HG02884 (cell line): ENCODE results near the gene STRA8.
A peak's percentile ranks its signal among the peaks of the same experiment; 100 is the strongest.
"Not testable (repeated sequence)": the region's sequence is repeated elsewhere in the genome, so short reads cannot be mapped to it uniquely, and the experiment has no call there.

Source experiments
- ATAC-seq: cut with Tn5 transposase; IDR thresholded peaks from one replicate; pipeline ENCODE4 v1.9.1; 2021; ENCODE audit warnings: mild to moderate bottlenecking, moderate library complexity; ENCODE audit not compliant: unreplicated experiment

Gene STRA8

DNA sequence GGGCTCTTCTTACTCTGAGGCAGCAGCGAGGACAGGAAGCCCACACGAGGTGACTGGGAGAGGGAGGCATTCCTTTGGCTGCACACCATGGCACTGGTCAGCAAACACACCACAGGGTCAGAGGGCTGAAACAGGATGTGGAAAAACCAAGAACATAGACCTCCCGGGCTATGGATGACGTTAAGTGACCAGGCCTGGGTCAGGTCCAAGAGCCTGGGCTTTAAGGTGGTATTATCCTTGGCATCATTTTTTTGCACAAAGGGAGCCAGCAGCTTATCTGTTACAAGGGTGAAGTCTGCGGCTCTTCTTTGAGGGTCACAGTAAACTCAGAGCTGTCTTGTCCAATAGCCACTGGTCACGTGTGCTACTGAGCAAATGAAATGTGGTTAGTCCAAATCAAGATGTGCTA is 29.3 kb upstream of the STRA8 start:
- ATAC-seq, result no peak

DNA sequence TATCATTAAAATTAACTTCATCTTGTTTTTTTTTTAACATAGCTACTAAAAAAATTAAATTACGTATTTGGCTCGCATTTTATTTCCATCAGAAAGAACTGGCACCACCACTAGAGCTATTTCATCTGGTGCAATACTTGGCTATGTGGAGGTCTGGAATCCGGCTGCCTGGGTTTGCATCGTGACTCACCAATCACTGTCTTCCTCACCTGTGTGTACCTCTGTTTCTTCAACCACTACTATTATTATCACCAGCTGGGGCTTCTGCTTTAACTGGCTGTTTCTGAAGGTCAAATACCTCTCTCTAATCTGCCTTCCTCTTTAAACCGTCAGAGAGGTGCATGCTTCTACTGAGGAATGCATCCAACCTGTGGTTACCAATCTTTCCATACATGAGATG is 28.8 kb upstream of the STRA8 start:
- no peak for ATAC-seq

DNA sequence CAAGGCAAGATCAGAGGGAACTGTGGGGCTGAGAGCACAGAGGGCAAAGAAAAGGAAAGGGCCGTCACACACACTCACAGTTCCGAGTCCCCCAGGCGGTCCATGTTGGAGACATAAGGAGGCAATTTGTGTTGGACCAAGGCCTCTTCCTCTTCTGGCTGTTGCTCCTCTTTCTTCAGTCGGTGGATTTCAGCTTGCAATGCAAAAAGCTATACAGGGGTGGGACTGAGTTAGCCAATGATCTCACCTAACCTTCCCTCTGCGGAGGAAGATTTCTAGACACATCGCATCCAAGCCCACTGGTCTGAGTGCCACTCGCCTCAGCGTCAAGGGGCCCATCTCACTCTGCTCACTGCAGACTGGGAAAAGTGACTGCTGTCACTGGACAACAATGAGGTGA is 27.8 kb upstream of the STRA8 start:
- ATAC-seq, result no peak

DNA sequence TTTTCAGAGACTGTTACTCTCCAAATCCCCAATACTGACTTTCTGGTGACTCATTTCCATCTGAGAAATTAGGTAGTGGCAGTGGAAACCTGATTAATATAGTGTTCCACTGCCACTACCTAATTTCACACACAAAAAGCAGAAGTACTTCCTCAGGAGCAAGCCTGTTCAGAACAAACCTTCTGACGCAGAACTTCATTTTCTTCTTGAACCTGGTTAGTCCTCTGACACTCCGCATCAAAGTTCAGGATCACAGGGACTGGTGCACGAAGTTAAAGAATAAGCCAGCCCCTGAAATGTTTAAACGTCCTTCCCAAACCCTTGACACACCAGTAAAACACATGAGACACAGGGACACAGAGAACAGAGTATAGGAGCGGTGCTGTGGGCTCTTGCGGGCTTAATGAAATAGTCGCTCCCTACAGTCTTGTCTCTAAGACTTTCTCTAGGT is 26.7 kb upstream of the STRA8 start:
- ATAC-seq, result peak; percentile 34

DNA sequence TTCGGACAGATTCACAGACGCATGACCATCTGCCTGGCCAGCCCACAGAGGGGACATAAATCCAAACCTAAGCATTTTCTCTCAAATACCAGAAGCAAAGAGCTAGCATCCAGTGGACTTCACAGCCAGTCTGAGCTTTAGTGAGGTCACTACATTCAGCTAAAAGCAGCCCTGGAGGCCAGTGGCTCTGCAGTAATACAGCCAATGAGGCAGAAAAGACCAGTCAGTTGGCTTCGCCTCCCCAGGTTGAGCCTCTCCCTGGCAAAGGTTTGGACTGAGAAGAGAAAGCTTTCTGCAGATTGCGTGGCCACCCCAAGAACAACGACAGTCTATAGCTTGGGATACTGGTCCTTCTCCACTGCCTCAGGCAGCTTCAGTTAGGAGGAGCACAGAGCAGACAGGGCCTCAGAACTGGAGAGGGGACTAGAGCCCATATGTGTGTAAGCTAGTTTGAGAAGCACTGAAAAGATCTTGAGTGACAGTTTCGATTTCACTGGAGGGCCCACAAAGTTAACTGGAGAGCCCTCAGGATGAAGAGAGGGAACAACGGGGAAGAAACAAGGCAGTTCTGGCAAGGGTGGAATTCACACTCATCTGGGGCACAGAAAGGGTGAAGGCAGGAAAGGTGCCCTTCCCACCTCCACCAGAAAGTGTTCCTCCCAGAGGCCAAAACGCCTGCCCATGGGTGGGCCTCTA is 26.1 kb upstream of the STRA8 start:
- ATAC-seq, result no peak

DNA sequence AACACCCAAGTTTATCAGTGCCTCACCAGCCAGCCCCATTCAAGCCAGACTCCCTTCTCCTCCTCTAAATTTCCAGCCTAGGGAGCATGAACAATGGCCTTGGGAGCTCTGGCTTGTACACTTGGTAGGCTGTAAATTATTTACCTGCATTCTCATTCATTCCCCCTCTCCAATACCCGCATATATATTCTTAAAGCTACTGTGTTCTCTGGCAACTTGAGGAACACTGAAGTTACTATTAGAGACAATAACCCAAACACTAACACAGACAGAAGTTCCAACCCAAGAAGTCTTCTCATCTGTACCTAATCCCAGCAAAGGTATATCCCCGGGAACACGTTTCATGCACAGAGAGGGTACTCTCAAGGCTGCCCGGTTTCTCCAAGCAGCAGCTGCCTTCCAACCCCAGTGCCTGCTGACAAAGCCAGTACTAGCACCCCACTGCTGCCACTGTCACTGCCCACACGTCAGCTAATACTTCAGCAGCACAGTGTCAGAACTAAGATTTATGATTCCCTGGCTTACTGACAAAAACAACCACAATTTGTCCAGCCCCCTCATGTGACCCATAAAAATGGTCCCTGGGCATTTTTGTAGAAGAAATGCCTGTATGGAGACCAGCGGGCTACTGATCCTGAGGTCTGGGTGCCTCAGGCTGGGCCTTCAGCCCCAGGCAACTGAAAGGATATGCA is 25.4 kb upstream of the STRA8 start:
- no peak for ATAC-seq

DNA sequence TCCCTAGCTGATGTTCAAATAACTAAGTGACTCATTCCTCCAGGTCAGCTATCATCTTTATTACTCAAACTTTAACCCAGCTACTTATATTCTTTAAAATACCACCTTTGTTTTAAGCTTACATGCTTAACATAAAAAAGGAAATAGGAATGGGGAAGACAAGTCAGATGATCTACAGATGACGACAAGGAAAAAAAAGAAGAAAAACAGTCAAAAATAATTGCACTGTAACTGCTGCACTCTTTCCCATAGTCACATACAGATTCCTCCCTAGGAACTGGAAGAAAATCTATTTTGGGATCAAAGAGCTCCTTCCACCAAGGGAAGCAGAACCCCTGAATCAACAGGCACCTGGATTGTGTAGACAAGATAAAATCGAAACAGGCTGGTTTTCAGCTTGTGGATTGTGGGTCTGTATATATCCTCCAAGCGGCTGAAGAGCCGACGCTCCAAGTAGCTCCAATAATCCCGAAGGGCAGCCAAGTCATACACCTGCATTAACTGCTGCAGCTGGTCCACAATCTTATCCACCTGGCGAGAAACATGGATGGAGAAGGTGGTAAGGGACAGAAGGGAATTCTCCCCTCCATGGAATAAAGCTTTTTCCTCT is 24.3 kb upstream of the STRA8 start:
- ATAC-seq, result no peak

DNA sequence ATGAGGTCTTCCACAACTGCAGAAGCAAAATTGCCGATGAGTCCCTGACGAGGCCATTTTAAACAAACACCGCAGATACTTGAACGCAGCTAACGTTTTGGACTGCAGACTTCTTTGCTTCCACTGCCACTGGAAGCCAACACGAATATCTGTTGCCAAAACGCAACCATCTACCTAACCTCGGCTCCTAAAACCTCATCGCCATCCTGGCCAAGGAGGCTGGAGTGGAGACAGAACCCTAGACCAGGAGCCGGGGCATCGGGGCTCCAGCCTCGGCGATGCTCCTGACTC is 22.8 kb upstream of the STRA8 start:
- no peak for ATAC-seq

DNA sequence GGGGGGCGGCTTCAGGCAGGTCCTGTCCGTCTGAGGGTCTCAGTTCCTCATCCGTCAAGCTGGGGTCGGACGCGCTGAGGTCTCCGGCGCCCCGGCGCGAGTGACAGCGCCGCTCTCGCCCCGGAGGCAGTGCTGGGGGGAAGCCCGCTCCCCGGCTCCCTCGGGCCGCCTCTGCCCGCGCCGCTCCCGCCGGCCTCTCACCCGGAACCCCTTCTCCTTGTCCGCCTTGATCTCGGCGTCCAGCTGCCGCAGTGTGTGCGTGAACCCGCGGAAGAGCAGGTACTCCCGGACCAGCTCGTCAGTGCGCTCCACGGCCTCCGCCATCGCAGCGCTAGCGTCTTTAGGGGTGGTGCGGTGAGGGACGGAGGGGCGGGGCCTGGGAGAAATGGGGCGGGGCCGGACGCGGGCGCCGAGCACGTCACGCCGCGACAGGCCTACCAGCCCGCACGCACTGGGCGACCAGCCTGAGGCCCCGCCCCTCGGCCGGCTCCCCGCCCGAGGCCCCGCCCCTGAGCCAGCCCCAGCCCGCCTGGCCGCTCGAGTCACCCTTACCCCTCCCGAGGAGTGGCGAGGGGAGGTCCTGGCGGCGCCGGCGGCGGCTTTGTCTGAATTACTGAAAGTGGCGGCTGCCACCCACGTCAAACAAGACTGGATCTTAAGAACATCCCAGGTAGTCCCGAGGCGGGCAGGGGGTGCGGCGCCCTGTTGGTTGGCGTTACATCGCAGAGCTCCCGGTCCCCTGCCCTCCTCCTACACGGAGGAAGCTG is 22.3 kb upstream of the STRA8 start, which contains the start of gene WDR91:
TSS of gene WDR91 (minus strand) at position 348 of the 767 bp plus-strand sequence. CDS start at position 324, 24 bp downstream.
- peak; percentile 80 for ATAC-seq

DNA sequence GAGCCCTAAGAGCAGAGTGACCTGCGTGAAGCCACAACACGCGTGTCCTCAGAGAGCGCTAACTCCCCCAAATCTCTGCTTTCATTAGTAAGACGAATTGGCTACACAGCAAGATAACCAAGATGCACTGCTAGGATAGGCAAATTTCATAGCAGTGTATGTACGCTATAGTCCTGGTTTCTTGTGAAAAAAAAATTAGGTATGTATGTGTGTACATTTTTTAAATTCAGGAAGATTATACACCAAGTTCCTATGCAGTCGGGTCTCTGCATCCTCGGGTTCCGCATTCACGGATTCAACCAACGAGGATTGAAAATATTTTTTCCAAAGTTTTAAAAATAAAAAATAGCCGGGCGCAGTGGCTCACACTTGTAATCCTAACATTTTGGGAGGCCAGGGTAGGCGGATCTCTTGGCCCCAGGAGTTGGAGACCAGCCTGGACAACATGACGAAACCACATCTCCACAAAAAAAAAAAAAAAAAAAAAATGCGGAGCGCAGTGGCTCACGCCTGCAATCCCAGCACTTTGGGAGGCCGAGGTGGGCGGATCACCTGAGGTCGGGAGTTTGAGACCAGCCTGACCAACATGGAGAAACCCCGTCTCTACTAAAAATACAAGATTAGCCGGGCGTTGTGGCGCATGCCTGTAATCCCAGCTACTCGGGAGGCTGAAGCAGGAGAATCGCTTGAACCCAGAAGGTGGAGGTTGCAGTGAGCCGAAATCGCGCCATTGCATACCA is 21.5 kb upstream of the STRA8 start:
- ATAC-seq, result not testable (repeated sequence)

DNA sequence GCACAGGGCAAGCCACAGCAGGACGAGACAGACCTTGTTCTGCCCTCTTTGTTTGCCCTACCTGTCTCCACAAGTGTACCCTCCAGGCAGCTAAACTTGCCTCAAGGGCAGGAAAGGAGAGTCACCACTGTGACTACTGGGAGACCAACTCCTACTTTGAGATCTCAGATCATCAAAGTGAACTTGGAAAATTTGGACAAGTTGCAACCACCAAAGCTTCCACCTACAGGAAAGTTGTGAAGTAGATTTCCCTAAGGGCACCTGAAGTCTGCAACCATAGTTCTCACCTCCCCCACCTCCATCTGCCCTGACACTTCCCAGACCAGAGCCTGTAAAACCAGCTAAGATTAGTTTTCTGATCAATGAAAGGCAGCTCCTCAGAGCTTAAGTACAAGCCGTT is 19.8 kb upstream of the STRA8 start:
- ATAC-seq, result no peak

DNA sequence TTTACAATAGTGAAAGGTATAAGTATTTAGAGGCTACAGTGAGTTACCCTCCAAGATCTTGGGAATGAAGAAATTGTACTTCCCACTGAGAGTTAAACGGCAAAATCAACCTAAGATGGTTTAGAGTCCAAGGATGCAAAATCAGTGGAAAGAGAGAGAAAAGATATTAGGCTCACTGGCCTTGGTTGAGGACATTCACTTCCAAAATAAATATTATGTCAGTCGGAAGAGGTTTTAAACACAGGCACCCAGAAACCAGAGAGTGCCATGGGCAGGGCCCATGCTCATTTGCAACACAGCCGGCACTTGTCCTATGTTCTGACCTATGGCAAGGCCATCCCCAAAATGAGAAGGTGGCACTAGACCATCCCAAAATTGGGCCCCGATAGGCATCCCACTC is 18.5 kb upstream of the STRA8 start:
- no peak for ATAC-seq

DNA sequence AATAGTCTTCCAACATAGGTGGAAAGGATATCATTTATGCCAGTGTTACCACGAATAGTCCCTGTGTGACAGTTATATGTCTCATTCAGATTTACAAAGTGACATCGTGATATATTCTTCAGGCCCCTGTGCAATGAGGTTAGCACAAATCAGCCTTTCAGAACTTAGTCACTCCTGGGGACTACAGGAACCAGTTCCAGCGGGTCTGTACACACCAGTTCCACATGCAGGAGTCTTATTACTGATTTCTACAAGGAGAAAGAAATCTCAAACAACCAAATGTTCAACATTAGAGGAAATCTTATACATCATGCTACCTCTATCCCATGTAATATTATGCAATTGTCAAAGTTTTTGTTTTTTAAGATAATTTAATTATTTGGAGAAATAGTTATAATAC is 17.9 kb upstream of the STRA8 start:
- no peak for ATAC-seq

DNA sequence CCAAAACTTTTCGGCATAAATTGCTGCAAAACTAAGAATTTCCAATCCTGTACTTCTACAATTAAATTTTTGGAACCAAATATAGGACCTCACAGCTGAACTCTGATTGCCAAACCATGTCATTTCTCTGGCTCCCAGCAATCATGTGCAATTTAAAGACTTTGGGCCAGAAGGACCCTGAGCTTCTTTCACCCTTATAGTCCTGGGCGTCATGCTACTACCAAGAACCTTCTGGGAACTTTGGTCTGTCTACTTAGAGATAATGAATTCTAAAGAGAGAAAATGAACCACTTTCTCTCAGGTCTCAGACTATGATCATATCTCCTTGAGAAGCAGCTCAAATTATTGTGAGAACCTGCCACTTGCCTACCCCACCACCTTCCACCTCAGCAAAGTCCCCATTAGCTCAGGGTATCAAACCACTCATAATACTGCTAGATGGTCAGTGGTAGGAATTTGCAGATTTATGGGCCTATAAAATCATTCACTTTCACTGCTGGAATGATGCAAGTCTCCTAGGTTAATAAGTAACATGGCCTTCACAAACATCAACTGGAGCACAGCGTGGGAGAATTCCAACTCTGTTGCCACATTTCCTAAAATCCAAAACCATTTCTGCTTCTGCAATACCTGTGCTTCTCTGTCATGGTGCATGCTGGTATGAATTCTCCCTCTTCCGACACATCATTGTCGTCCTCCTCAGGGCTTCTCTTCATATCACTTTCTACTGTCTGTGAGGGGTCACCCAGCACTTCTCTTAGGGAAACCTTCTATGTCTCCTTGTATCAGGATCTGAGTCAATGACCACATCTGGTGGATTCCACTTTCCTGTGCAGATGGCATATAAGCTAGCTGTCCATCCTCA is 15.8 kb upstream of the STRA8 start:
- ATAC-seq, result no peak

DNA sequence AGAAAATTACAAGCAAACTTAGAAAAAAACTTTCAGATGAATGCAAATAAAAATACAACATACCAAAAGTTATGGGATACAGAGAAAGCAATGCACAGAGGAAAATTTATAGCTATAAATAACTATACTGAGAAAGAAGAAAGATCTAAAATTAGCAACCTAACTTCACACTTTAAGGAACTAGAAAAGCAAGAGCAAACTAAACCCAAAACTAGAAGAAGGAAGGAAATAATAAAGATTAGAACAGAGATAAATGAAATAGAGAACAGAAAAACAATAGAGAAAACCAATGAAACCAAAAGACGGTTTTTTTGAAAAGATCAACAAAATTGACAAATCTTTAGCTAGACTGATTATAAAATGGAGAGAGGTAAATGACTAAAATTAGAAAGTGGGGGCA is 9.6 kb upstream of the STRA8 start:
- ATAC-seq, result no peak

DNA sequence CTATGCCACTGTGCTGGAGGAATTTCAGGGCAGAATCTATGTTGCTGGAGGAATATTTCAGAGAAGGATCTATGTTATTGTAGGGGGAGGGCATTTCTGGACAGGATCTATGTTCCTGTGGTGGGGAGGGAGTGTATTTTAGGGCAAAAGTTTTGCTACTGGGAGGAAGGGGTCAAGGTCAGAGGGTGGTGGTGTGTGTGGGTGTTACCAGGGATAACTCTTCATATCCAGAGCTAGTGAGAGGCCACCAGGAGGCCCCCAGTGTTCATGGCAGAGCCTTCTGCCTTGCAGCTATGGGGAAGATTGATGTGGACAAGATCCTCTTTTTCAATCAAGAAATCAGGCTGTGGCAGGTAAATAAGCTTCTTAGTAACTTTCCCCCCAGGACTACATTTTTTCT is 2.0 kb upstream of the STRA8 start:
- no peak for ATAC-seq

DNA sequence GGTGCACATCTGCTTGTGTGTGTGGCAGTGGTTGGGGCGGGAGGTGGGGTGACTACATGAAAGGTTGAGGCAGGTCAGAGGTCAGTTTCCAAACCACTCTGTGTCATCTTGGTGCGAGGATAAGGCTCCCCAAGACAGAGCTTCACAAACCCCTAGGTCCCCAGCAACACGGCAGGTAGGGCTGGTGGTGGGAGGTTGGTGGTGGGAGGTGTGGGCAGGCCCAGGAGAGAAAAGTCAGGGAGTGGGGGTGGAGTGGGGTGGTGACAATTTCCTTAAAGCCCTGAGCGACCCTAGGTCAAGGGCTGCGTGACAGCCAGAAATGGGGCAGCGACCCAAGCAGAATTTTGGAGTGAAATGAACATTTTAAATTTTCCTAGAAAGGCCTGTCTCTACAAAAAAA is 1.6 kb upstream of the STRA8 start:
- no peak for ATAC-seq

DNA sequence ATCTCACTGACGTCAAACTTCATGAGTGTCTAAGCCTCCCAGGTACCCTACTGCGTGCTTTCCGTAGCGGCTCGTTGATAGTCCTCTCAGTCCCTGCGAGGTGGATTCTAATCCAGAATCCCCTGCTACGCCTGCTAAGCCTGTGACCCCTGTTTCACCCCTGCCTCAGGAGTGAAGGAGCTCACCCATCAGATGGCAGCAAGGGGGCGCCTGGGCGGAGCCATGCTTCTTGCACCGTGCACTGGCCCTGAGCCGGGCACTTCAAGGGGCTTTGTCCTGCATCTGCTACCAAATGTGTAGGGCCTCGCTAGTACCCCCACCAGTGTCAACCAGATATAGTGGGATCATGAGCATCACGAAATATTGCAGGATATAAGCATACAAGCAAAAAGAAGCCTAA is 918 bp upstream of the STRA8 start:
- no peak for ATAC-seq

DNA sequence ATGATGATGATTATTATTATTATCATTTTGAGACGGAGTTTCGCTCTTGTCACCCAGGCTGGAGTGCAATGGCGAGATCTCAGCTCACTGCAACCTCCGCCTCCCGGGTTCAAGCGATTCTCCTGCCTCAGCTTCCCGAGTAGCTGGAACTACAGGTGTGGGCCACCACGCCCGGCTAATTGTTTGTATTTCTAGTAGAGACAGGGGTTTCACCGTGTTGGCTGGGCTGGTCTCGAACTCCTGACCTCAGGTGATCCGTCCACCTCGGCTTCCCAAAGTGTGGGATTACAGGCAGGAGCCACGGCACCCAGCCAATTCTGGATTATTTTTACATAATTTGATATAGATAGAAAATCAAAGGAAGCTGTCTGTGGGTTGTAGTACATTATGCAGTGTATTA is 457 bp downstream of the STRA8 start:
- ATAC-seq, result not testable (repeated sequence)

DNA sequence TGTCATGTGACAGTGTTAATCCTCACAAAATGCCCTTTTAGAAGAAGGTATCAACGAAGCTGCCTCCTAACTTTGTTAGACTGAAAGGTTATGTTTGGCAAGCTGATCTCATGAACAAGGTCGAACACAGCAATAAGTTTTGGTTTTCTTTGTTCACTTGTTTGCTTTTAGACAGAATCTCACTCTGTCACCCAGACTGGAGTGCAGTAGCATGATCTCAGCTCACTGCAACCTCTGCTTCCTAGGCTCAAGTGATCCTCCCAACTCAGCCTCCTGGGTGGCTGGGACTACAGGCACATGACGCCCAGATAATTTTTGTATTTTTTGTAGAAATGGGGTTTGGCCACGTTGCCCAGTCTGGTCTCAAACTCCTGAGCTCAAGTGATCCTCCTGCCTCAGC is 1.1 kb downstream of the STRA8 start:
- no peak for ATAC-seq
